C4-2B (cell line): ENCODE results near the gene ZNF275.
A peak's percentile ranks its signal among the peaks of the same experiment; 100 is the strongest.

Source experiments
- H3K27ac ChIP-seq: fragments of 450-650 bp; 2 replicates; pipeline ENCODE4 v1.5.1; 2017
- CTCF ChIP-seq: fragments of 450-650 bp; conservative IDR thresholded peaks from 2 replicates; pipeline ENCODE4 v1.5.1; 2017; ENCODE audit warnings: mild to moderate bottlenecking
- ZFX ChIP-seq: fragments of 450-650 bp; IDR thresholded peaks from 2 replicates; pipeline ENCODE4 v1.6.1; 2017

ZNF275 gene

GRCh38 chrX:153351981-153352380 lies 18.0 kb downstream of the ZNF275 start:
- no peak overlapping the region for H3K27ac ChIP-seq
- TF ChIP-seq ZFX (no peak), CTCF (no peak)

GRCh38 chrX:153352858-153353257 lies 18.9 kb downstream of the ZNF275 start:
- TF ChIP-seq ZFX (no peak), CTCF (no peak)
- no peak overlapping the region for H3K27ac ChIP-seq

GRCh38 chrX:153353416-153353815 lies 19.5 kb downstream of the ZNF275 start:
- TF ChIP-seq CTCF = no peak
- no peak for TF ChIP-seq ZFX
- no peak overlapping the region for H3K27ac ChIP-seq

GRCh38 chrX:153357877-153358276 lies 23.9 kb downstream of the ZNF275 start:
- TF ChIP-seq ZFX (no peak), CTCF (no peak)
- H3K27ac ChIP-seq = no peak overlapping the region

- peak overlapping the region; percentile 52 for H3K27ac ChIP-seq
- no peak for TF ChIP-seq CTCF
- no peak for TF ChIP-seq ZFX
Observed at GRCh38 chrX:153361781-153362397, 27.9 kb downstream of the ZNF275 start.

- no peak overlapping the region for H3K27ac ChIP-seq
- no peak for TF ChIP-seq ZFX
- no peak for TF ChIP-seq CTCF
Observed at GRCh38 chrX:153365670-153366069, 31.7 kb downstream of the ZNF275 start.

- TF ChIP-seq ZFX (no peak), CTCF (no peak)
- H3K27ac ChIP-seq = no peak overlapping the region
Observed at GRCh38 chrX:153366119-153366518, 32.2 kb downstream of the ZNF275 start.
